Cardiac fibroblast (primary cell): ENCODE results near the gene CRIM1.

Experiments used
- DNase-seq, 2 donors: peaks; one replicate each; pipeline versions ENCODE4 v3.0.0 to v3.0.0-alpha.2; 2010; ENCODE audit warnings: low read depth in 2 of 2
- H3K4me3 ChIP-seq, 2 donors: replicated peaks in 1 of 2; 1 replicate in 1 of 2; 2 replicates in 1 of 2; pipeline ENCODE4 v1.5.1; 2011; ENCODE audit warnings: low read depth in 2 of 2, low read length in 2 of 2, mild to moderate bottlenecking in 2 of 2, moderate library complexity in 1 of 2
- TF ChIP-seq, protein P1 (sequence below): IDR thresholded peaks from one replicate; pipeline ENCODE4 v1.5.1; 2011; ENCODE audit warnings: low read depth, mild to moderate bottlenecking, low read length, inconsistent platforms

Gene CRIM1

DNA sequence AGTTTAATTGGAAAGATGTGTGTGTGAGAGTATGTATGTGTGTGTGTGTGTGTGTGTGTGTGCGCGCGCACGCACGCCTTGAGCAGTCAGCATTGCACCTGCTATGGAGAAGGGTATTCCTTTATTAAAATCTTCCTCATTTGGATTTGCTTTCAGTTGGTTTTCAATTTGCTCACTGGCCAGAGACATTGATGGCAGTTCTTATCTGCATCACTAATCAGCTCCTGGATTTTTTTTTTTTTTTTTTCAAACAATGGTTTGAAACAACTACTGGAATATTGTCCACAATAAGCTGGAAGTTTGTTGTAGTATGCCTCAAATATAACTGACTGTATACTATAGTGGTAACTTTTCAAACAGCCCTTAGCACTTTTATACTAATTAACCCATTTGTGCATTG lies 194.4 kb downstream of the CRIM1 start:
- no peak for DNase-seq
- TF ChIP-seq, protein P1, sequence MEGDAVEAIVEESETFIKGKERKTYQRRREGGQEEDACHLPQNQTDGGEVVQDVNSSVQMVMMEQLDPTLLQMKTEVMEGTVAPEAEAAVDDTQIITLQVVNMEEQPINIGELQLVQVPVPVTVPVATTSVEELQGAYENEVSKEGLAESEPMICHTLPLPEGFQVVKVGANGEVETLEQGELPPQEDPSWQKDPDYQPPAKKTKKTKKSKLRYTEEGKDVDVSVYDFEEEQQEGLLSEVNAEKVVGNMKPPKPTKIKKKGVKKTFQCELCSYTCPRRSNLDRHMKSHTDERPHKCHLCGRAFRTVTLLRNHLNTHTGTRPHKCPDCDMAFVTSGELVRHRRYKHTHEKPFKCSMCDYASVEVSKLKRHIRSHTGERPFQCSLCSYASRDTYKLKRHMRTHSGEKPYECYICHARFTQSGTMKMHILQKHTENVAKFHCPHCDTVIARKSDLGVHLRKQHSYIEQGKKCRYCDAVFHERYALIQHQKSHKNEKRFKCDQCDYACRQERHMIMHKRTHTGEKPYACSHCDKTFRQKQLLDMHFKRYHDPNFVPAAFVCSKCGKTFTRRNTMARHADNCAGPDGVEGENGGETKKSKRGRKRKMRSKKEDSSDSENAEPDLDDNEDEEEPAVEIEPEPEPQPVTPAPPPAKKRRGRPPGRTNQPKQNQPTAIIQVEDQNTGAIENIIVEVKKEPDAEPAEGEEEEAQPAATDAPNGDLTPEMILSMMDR, result no peak

GRCh38 chr2:36553683-36554082 lies 198.1 kb downstream of the CRIM1 start:
- no peak for DNase-seq
- TF ChIP-seq, protein P1, result no peak
- H3K4me3 ChIP-seq, result no peak overlapping the region

More for the DNA sequence above, 194.4 kb downstream of the CRIM1 start:
- H3K4me3 ChIP-seq, result no peak overlapping the region

DNA sequence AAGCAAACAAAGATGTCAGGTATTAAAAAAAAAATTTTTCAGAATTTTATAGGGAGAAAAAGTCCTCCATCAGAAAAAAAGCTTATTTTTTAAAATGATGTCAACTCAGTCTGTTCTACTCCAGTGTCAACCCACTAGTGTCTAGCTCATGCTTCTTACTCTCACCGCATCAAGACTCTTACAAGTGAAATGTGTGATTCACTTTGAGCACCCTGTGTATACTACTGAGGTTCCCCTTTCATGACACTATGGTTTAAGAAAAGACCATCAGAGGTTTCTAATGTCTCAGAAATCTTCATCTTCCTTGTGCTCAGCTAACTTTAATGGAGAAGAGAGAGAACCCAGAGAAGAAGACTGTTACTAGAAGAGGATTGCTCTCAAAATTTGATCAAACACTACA lies 199.0 kb downstream of the CRIM1 start:
- no peak for DNase-seq
- TF ChIP-seq, protein P1, result no peak
- H3K4me3 ChIP-seq, result no peak overlapping the region

- no peak overlapping the region for H3K4me3 ChIP-seq
- no peak for DNase-seq
- TF ChIP-seq, protein P1, result no peak
These were observed 200.2 kb downstream of the CRIM1 start for GRCh38 chr2:36555789-36556188.

GRCh38 chr2:36556842-36557241 lies 201.3 kb downstream of the CRIM1 start:
- no peak overlapping the region for H3K4me3 ChIP-seq
- TF ChIP-seq, protein P1, result no peak
- peak; percentile 24 to 87 for DNase-seq

- no peak for DNase-seq
- no peak overlapping the region for H3K4me3 ChIP-seq
- TF ChIP-seq, protein P1, result no peak
These were observed 203.8 kb downstream of the CRIM1 start for GRCh38 chr2:36559221-36559942.

GRCh38 chr2:36560726-36561125 lies 205.1 kb downstream of the CRIM1 start:
- TF ChIP-seq, protein P1, result no peak
- no peak for DNase-seq
- H3K4me3 ChIP-seq, result no peak overlapping the region
